A673 (cell line): ENCODE measurements around the gene NXPH3.
A peak's percentile ranks its signal among the peaks of the same experiment; 100 is the strongest.

Experiments used
- CTCF ChIP-seq: fragments of 300-800, 200-600 bp; sonication (generic); conservative IDR thresholded peaks from 2 replicates; pipeline ENCODE4 v1.5.1; 2017; ENCODE audit warnings: low read depth, mild to moderate bottlenecking, antibody characterized with exemption, low read length, moderate library complexity, mixed read lengths
- EZH2 ChIP-seq: fragments of 200-600 bp; sonication (generic); IDR thresholded peaks from 2 replicates; pipeline ENCODE4 v1.6.1; 2017; ENCODE audit warnings: borderline replicate concordance, low read depth, mild to moderate bottlenecking, mixed read lengths, antibody characterized with exemption, low read length; ENCODE audit not compliant: poor library complexity, severe bottlenecking

DNA sequence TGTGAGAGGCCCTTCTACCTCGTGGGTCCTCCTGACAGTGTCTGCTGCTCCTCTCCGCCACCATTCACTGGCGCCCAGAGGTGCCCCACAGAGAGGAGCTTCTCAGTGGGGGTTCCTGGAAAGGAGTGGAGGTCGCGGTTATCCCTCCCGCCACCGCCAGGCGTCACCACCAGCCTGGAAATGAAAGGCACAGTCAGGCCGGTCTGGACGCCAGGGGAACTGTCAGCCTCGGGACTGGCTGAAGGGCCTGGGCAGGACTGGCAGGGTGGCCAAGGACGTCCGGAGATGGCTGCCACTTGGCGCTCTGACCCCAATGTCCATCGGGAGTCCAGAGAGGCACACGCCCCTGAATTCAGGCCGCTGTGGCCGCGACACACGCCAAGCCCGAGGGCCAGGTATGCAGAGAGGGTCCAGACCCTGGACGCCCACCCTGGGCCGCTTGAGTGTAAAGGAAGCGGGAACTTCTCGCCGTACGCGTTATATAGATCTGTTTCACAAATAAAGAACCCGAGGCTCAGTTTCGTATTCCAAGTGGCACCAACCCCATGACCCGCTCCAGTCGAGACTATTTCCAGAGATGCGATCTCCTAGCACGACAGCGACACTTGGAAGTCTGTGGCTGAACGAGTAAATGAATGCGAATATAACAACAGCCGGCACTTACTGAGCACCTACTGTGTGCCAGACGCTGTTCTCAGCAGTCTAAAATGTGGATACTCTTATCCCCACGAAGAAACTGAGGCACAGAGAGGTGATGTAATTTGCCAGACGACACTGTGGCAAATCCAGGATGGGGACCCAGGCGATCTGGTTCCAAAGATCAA is 7.6 kb upstream of the NXPH3 start:
- TF ChIP-seq CTCF (peak; percentile 91), EZH2 (no peak)
